ENCODE measurements around the gene PKN1. TPM values are rescaled to one million over a fixed set of nuclear protein-coding genes. Genes with fewer than 3 reads are reported as not detected.

The PKN1 gene
- total and polyA plus RNA-seq, 2 of the 13 experiments (the other 11 are each of a cell fraction or from before 2014, with no cell fraction given), result 45.7 to 54.5 TPM

GRCh38 chr19:14432791-14433553, at the start of gene PKN1 (continued):
- TF ChIP-seq ZNF691 (CRISPR knock-in tag; IDR thresholded peaks at IDR 0.05; ENCODE audit: borderline replicate concordance, low read depth) (no peak), POLR2G (IDR thresholded peaks at IDR 0.05; ENCODE audit: low read depth, low read length) (peak; percentile 59; the same call in 1 of the 2 replicates), FOSL2 (CRISPR knock-in tag; IDR thresholded peaks at IDR 0.05) (0 out of 2 replicates have a peak, but pooled peaks have one; percentile 5), ZNF772 (CRISPR knock-in tag; IDR thresholded peaks at IDR 0.05) (no peak), ZFX (CRISPR knock-in tag; IDR thresholded peaks at IDR 0.05; ENCODE audit: low read depth) (peak; percentile 35; the same call in 1 of the 2 replicates), SIN3B (IDR thresholded peaks at IDR 0.05; ENCODE audit: low read length) (no peak), MAF1 (CRISPR knock-in tag; IDR thresholded peaks at IDR 0.05; ENCODE audit: borderline replicate concordance) (no peak), MEIS1 (CRISPR knock-in tag; IDR thresholded peaks at IDR 0.05; ENCODE audit: borderline replicate concordance) (no peak), TFDP2 (CRISPR knock-in tag; IDR thresholded peaks at IDR 0.05) (no peak), TFDP1 (CRISPR knock-in tag; IDR thresholded peaks at IDR 0.05; ENCODE audit: borderline replicate concordance) (no peak; the same call in 1 of the 2 replicates), PBX3 (CRISPR knock-in tag; IDR thresholded peaks at IDR 0.05; ENCODE audit: borderline replicate concordance) (no peak), PHF20 (CRISPR knock-in tag; IDR thresholded peaks at IDR 0.05) (no peak), SNAI1 (CRISPR knock-in tag; IDR thresholded peaks at IDR 0.05; ENCODE audit: borderline replicate concordance) (no peak), HDAC2 (CRISPR knock-in tag; IDR thresholded peaks at IDR 0.05) (no peak), CREB3 (CRISPR knock-in tag; IDR thresholded peaks at IDR 0.05) (no peak), NAIF1 (CRISPR knock-in tag; IDR thresholded peaks at IDR 0.05; ENCODE audit: borderline replicate concordance) (no peak), ZNF136 (CRISPR knock-in tag; IDR thresholded peaks at IDR 0.05; ENCODE audit: low read depth) (no peak), ZBTB34 (CRISPR knock-in tag; IDR thresholded peaks at IDR 0.05) (no peak), ZNF605 (CRISPR knock-in tag; IDR thresholded peaks at IDR 0.05) (no peak), TERF1 (CRISPR knock-in tag; IDR thresholded peaks at IDR 0.05) (no peak)

Data from HepG2 (cell line).